Measurements from ENCODE around the gene C22orf15. TPM values are rescaled to one million over a fixed set of nuclear protein-coding genes. Genes with fewer than 3 reads are reported as not detected.

The C22orf15 gene
- polyA plus RNA-seq, 3 donors = 2.2 to 2.5 (median 2.3) TPM

- no peak for DNase-seq (ENCODE audit: low read depth in 3 of 3, low spot score in 2 of 3)
Observed at GRCh38 chr22:23772315-23772648, 9.5 kb downstream of the C22orf15 start.

- no peak for DNase-seq (ENCODE audit: low read depth in 3 of 3, low spot score in 2 of 3)
Observed at GRCh38 chr22:23772649-23773473, 10.1 kb downstream of the C22orf15 start, which contains the start of gene MMP11. Gene MMP11 (plus strand): TSS chr22:23772849. CDS start chr22:23772871, 22 bp downstream.

DNA sequence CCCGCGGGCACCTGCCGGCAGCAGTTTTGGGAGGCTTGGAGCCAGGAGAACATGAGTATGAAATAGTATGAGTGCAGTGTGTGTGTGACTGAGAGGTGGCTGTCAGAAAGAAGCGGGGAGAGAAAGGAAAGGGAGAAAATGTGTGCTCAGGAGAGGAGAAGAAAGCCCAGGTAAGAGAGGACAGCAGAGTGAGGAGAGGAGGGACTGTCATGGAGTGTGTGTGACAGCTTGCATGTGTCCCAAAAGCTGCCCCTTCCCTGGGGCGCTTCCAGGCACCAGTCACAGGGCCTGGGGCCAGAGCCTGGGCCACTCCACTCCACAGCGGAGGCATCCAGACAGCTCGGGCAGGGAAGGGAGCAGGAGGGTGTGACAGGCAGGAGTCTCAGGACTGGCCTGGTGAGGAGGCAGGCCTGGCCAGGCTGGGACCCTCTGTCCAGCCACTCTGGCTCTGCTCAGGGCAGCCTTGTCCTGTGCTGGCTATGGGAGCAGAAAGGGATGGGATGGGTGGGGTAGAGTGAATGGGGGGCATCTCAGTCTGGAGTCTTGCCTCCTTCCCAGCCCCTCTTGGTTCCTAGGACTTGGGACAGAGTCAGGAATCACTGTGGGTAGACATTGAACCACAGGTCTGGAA is 10.8 kb downstream of the C22orf15 start:
- no peak for DNase-seq (ENCODE audit: low read depth in 3 of 3, low spot score in 2 of 3)

DNA sequence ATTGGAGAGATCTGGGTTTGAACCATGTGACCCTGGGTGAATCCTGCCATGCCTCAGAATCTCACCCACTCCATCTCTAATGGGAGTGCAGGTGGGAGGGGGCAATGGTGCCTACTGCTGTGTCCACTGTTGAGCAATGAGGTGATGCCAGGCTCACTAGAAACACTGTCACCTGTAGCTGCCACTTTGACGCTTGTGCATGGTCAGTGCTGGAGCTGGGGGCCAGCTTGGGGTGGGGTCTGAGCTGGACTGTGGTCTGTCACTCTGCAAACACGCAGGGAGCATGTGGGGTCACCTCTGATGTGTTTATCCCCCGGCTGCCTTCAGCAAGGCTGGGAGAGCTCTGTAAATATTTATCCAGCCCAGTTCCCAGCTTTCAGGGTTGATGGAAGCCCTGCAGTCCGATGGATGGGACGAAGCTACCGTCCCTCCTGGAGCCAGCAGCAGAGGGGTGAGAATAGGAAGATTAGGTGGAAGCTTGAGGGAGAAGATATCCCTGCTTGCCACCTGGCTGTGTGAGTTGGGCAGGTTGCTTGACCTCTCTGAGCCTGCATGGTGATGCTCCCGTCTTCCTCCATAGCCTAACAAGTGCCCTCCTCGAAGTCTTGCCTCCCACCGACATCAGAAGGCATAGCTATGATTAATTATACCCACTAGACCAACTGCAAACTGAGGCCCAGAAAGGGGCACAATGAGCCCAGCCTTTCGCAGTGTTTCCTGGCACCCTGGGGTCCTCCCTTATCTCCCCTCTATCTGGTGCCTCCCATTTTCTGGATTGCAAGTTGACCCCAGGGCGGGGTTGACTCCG is 11.5 kb downstream of the C22orf15 start:
- DNase-seq (ENCODE audit: low read depth in 3 of 3, low spot score in 2 of 3) = no peak

GRCh38 chr22:23774922-23775436 is 12.2 kb downstream of the C22orf15 start:
- no peak for DNase-seq (ENCODE audit: low read depth in 3 of 3, low spot score in 2 of 3)

DNA sequence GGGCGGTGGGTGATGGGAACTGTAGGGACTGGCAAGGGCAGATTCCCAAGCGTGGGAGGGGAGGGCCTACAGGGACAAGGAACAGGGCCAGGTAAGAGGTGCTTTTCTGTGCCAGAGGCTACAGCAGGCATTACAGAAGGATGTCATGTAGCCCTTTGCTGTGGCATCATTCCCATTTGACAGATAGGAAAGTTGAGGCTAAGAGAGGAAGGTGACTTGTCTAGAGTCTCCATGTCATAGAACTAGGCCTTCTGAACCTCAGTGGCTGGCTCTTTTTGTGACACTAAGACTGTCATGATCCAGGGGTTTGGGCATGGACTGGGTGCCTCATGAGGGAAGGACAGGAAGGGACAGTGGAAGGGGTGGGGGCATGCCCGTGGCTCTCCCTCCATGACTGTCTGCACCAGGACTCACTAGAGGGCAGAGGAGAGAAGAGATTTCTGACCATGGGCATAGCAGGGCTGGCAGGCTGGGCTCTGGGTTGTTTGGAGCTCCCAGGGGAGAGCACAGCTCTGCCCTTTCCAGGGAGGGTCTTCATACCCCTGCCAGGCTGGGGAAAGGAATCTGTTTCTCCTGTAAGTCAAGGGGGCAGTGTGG is 13.1 kb downstream of the C22orf15 start:
- no peak for DNase-seq (ENCODE audit: low read depth in 3 of 3, low spot score in 2 of 3)

- DNase-seq (ENCODE audit: low read depth in 3 of 3, low spot score in 2 of 3) = no peak
Observed at GRCh38 chr22:23777776-23778576, 15.2 kb downstream of the C22orf15 start.

- DNase-seq (ENCODE audit: low read depth in 3 of 3, low spot score in 2 of 3) = no peak
Observed at GRCh38 chr22:23778577-23778900, 15.7 kb downstream of the C22orf15 start.

DNA sequence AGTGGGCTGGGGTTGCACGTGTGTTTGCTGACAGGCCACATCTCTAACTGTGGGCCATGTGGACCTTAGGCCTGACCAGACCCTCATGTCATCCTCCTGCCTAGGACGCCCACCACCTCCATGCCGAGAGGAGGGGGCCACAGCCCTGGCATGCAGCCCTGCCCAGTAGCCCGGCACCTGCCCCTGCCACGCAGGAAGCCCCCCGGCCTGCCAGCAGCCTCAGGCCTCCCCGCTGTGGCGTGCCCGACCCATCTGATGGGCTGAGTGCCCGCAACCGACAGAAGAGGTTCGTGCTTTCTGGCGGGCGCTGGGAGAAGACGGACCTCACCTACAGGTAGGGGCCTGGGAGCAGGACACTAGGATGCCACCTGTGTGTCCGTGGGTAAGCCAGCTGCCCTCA is 16.3 kb downstream of the C22orf15 start:
- DNase-seq (ENCODE audit: low read depth in 3 of 3, low spot score in 2 of 3) = no peak

DNA sequence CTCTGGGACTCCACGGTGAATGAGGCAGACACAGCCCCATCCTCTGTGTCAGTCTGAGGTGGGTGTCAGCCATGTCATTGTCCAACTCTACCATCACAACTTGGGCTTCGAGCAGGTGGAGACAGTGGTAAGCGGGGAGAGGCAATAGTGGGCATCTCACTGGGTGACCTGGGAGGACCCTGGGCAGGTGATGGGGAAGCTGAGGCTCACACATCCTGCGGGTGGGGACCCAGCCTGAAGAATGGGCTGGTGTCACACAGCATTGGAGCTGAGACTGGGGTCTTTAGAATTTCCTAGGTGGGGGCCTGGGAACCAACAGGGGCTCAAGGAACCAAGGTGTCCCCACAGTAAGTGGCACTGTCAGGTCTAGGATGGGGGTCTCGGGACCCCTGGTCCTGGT is 16.9 kb downstream of the C22orf15 start:
- DNase-seq (ENCODE audit: low read depth in 3 of 3, low spot score in 2 of 3) = no peak

GRCh38 chr22:23780146-23780748 is 17.5 kb downstream of the C22orf15 start:
- no peak for DNase-seq (ENCODE audit: low read depth in 3 of 3, low spot score in 2 of 3)

GRCh38 chr22:23781065-23781464 is 18.3 kb downstream of the C22orf15 start:
- no peak for DNase-seq (ENCODE audit: low read depth in 3 of 3, low spot score in 2 of 3)

DNA sequence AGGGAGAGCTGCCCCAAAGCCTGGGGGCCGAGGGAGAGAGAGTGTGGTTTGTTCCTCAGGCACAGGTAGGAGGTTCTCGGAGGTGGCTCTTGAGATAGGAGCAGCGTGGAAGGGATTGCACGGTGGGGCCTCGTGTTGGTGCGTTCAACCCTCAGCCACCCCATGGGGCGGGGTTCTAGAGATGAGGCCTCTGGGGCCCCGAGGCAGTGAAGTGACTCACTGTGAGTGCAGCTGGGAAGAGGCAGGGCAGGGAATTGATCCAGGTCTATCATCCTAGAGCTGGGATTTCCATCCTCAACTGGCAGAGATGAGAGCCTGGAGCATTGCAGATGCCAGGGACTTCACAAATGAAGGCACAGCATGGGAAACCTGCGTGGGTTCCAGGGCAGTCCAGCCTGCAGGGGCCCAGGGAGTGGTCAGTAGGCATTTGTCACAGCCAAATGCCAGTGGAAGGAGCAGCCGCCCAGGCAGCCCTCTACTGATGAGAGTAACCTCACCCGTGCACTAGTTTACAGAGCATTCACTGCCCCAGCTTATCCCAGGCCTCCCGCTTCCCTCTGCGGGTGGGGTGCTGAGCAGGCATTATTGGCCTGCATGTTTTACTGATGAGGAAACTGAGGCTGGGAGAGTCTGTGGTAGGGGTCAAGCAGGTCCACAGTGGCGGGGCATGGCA is 18.9 kb downstream of the C22orf15 start:
- DNase-seq (ENCODE audit: low read depth in 3 of 3, low spot score in 2 of 3) = no peak

DNA sequence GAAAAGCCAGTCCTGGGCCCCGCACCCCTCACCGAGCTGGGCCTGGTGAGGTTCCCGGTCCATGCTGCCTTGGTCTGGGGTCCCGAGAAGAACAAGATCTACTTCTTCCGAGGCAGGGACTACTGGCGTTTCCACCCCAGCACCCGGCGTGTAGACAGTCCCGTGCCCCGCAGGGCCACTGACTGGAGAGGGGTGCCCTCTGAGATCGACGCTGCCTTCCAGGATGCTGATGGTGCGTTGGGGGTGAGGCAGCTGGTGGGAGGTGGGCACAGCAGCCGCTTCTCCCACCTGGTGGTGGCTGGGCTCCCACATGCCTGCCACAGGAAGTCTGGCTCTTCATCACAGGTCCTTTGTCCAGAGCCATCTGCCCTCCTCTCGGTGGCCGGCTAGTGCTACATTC is 19.5 kb downstream of the C22orf15 start:
- DNase-seq (ENCODE audit: low read depth in 3 of 3, low spot score in 2 of 3) = no peak

- DNase-seq (ENCODE audit: low read depth in 3 of 3, low spot score in 2 of 3) = no peak
Observed at GRCh38 chr22:23782703-23783102, 19.9 kb downstream of the C22orf15 start.

DNA sequence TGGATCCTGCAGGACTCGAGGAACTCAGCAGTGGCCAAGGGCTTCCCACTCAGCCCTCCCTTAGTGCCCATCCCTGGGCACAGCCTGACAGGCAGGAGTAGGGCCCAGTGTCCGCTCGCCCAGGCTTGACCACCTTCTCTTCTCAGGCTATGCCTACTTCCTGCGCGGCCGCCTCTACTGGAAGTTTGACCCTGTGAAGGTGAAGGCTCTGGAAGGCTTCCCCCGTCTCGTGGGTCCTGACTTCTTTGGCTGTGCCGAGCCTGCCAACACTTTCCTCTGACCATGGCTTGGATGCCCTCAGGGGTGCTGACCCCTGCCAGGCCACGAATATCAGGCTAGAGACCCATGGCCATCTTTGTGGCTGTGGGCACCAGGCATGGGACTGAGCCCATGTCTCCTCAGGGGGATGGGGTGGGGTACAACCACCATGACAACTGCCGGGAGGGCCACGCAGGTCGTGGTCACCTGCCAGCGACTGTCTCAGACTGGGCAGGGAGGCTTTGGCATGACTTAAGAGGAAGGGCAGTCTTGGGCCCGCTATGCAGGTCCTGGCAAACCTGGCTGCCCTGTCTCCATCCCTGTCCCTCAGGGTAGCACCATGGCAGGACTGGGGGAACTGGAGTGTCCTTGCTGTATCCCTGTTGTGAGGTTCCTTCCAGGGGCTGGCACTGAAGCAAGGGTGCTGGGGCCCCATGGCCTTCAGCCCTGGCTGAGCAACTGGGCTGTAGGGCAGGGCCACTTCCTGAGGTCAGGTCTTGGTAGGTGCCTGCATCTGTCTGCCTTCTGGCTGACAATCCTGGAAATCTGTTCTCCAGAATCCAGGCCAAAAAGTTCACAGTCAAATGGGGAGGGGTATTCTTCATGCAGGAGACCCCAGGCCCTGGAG is 20.7 kb downstream of the C22orf15 start:
- DNase-seq (ENCODE audit: low read depth in 3 of 3, low spot score in 2 of 3) = no peak

- no peak for DNase-seq (ENCODE audit: low read depth in 3 of 3, low spot score in 2 of 3)
Observed at GRCh38 chr22:23784215-23784732, 21.5 kb downstream of the C22orf15 start.

DNA sequence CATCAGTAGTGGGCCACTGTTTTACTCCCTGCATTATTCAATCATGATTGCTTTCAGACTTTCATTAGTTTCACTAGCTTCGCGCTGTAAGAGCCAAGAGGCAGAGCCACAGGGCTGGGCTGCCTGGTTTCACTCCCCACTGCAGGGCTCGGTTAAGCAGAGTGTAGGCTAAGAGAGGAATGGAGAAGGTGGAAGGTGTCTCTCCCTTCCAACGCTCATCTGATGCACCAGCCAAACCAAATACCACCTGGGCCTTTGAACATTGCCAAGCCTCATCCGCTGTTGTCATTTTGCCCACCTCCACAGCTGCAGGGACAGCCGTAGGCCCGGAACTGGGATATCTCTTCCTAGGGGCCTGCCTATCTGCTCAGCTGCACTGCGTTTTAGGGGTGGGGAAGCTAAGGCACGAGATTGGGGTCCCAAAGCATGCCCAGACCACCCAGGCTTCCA is 23.5 kb downstream of the C22orf15 start:
- DNase-seq (ENCODE audit: low read depth in 3 of 3, low spot score in 2 of 3) = no peak

Data from right renal cortex interstitium (tissue), 3 donors.